HEK293 (cell line): ENCODE results near the gene TRIM72.

Source experiments
- CTCF ChIA-PET: fragments of 350-600 bp; formaldehyde crosslinking; extraction: SDS; loops from one replicate; lab custom pipeline; 2021; ENCODE audit warnings: antibody characterized with exemption; lab: Yijun Ruan, JAX
- POLR2A ChIA-PET: fragments of 300-600 bp; formaldehyde crosslinking; extraction: SDS; loops from one replicate; lab custom pipeline; 2020; ENCODE audit warnings: antibody characterized with exemption, inconsistent platforms; lab: Yijun Ruan, JAX
- H3K27ac ChIP-seq: fragments of 200-500 bp; sonication (Bioruptor generic); 2 replicates; pipeline ENCODE4 v1.5.1; 2014; ENCODE audit warnings: low read depth, low read length, control low read depth, inconsistent platforms; ENCODE audit errors: extremely low read depth
- H3K36me3 ChIP-seq, 2 experiments: fragments of 200-500 bp in 1 of 2; sonication (Bioruptor generic) in 1 of 2; 1 replicate in 1 of 2; 2 replicates in 1 of 2; pipeline ENCODE4 v1.5.1; 2014 to 2017; ENCODE audit warnings: inconsistent platforms in 2 of 2, low read length in 2 of 2; ENCODE audit not compliant: control insufficient read depth in 2 of 2, insufficient read depth in 1 of 2
- H3K4me1 ChIP-seq: fragments of 200-500 bp; sonication (Bioruptor generic); 2 replicates; pipeline ENCODE4 v1.5.1; 2014; ENCODE audit warnings: mild to moderate bottlenecking, low read length, inconsistent platforms; ENCODE audit not compliant: control insufficient read depth, insufficient read depth
- H3K4me3 ChIP-seq: 2 replicates; pipeline ENCODE4 v1.5.1; 2011; ENCODE audit warnings: low read depth, mild to moderate bottlenecking, control low read depth, low read length, moderate library complexity
- H3K9me3 ChIP-seq: fragments of 200-500 bp; sonication (Bioruptor generic); 2 replicates; pipeline ENCODE4 v1.5.1; 2014; ENCODE audit warnings: low read depth, low read length, inconsistent platforms; ENCODE audit not compliant: control insufficient read depth, insufficient read depth
- BCL11B ChIP-seq: fragments of 450-650 bp; formaldehyde crosslinking; IDR thresholded peaks from 2 replicates; pipeline ENCODE4 v1.5.1; 2016; ENCODE audit warnings: low read depth, missing biosample characterization, missing genetic modification characterization
- GLIS2 ChIP-seq: fragments of 450-650 bp; formaldehyde crosslinking; IDR thresholded peaks from 2 replicates; pipeline ENCODE4 v1.5.1; 2016; ENCODE audit warnings: missing biosample characterization, missing genetic modification characterization
- IKZF3 ChIP-seq: fragments of 450-650 bp; IDR thresholded peaks from 2 replicates; pipeline ENCODE4 v1.5.0; 2018; ENCODE audit warnings: missing biosample characterization, mild to moderate bottlenecking, missing genetic modification characterization, moderate library complexity
- PRDM1 ChIP-seq: fragments of 450-650 bp; formaldehyde crosslinking; IDR thresholded peaks from 2 replicates; pipeline ENCODE4; 2016; ENCODE audit warnings: missing biosample characterization, missing genetic modification characterization
- SP2 ChIP-seq: fragments of 450-650 bp; formaldehyde crosslinking; IDR thresholded peaks from 2 replicates; pipeline ENCODE4 v1.5.1; 2016; ENCODE audit warnings: missing biosample characterization, missing genetic modification characterization
- ZBTB11 ChIP-seq: fragments of 450-650 bp; formaldehyde crosslinking; conservative IDR thresholded peaks from 2 replicates; pipeline ENCODE4 v1.5.1; 2016; ENCODE audit warnings: low read depth, missing biosample characterization, missing genetic modification characterization
- ZBTB49 ChIP-seq: fragments of 450-650 bp; formaldehyde crosslinking; IDR thresholded peaks from 2 replicates; pipeline ENCODE4 v1.5.1; 2016; ENCODE audit warnings: missing biosample characterization, missing genetic modification characterization, low read depth
- ZNF239 ChIP-seq: fragments of 450-650 bp; formaldehyde crosslinking; IDR thresholded peaks from 2 replicates; pipeline ENCODE4 v1.5.1; 2016; ENCODE audit warnings: missing biosample characterization, missing genetic modification characterization
- ZNF311 ChIP-seq: fragments of 450-650 bp; formaldehyde crosslinking; IDR thresholded peaks from 2 replicates; pipeline ENCODE4 v1.5.1; 2017; ENCODE audit warnings: missing biosample characterization, missing genetic modification characterization, borderline replicate concordance
- ZNF600 ChIP-seq: fragments of 450-650 bp; formaldehyde crosslinking; IDR thresholded peaks from 2 replicates; pipeline ENCODE4 v1.5.1; 2016; ENCODE audit warnings: missing biosample characterization, missing genetic modification characterization
- ZNF768 ChIP-seq: fragments of 450-650 bp; formaldehyde crosslinking; IDR thresholded peaks from 2 replicates; pipeline ENCODE4 v1.5.1; 2018; ENCODE audit warnings: missing biosample characterization, mild to moderate bottlenecking, missing genetic modification characterization
- TF ChIP-seq, protein P1 (sequence below): fragments of 450-650 bp; formaldehyde crosslinking; IDR thresholded peaks from 2 replicates; pipeline ENCODE4 v1.5.1; 2017; ENCODE audit warnings: missing biosample characterization, missing genetic modification characterization
- TF ChIP-seq, protein P2 (sequence below): fragments of 450-650 bp; formaldehyde crosslinking; IDR thresholded peaks from 2 replicates; pipeline ENCODE4 v1.5.1; 2016; ENCODE audit warnings: missing biosample characterization, missing genetic modification characterization
- TF ChIP-seq, protein P3 (sequence below): fragments of 450-650 bp; formaldehyde crosslinking; IDR thresholded peaks from 2 replicates; pipeline ENCODE4 v1.5.1; 2016; ENCODE audit warnings: missing biosample characterization, missing genetic modification characterization, borderline replicate concordance
- TF ChIP-seq, protein P4 (sequence below): fragments of 450-650 bp; formaldehyde crosslinking; IDR thresholded peaks from 2 replicates; pipeline ENCODE4 v1.5.1; 2016; ENCODE audit warnings: missing biosample characterization, missing genetic modification characterization

Gene TRIM72

GRCh38 chr16:31179219-31179746 is 34.6 kb upstream of the TRIM72 start (continued):
- TF ChIP-seq ZBTB49 (tag by site-specific recombination) (no peak), IKZF3 (tag by site-specific recombination) (0 out of 2 replicates have a peak, but pooled peaks have one; percentile 74), ZNF768 (tag by site-specific recombination) (peak; percentile 83; the same call in 1 of the 2 replicates)

GRCh38 chr16:31179747-31180459 is 34.0 kb upstream of the TRIM72 start, which contains the start of gene FUS:
TSS of gene FUS (plus strand) at chr16:31180139. CDS start at chr16:31180215, 76 bp downstream.
- H3K27ac ChIP-seq, result peak within 1 kb of the TSS; percentile 91
- H3K4me3 ChIP-seq, result peak within 1 kb of the TSS; percentile 72
- ChIA-PET CTCF (interaction anchor here (0.6 kb wide), 1 partner anchor 38 kb away, joined by 3 read pairs; no protein-coding TSS in a partner anchor), POLR2A (interaction anchor here (0.5 to 4.8 kb wide), 54 partner anchors 9 to 693 kb away, joined by 3 to 107 read pairs (median 5); partner anchors contain the start of genes ARMC5, HSD3B7, KAT8 and PYCARD)
- no peaks in the 10 kb centered on the region for H3K9me3 ChIP-seq
- H3K4me1 ChIP-seq, result no peaks in the 10 kb centered on the region
- peaks cover 20 to 41% of the 10 kb centered on the region in 2 experiments for H3K36me3 ChIP-seq
- TF ChIP-seq, protein P1, sequence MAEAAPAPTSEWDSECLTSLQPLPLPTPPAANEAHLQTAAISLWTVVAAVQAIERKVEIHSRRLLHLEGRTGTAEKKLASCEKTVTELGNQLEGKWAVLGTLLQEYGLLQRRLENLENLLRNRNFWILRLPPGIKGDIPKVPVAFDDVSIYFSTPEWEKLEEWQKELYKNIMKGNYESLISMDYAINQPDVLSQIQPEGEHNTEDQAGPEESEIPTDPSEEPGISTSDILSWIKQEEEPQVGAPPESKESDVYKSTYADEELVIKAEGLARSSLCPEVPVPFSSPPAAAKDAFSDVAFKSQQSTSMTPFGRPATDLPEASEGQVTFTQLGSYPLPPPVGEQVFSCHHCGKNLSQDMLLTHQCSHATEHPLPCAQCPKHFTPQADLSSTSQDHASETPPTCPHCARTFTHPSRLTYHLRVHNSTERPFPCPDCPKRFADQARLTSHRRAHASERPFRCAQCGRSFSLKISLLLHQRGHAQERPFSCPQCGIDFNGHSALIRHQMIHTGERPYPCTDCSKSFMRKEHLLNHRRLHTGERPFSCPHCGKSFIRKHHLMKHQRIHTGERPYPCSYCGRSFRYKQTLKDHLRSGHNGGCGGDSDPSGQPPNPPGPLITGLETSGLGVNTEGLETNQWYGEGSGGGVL (tag by site-specific recombination), result 0 out of 2 replicates have a peak, but pooled peaks have one; percentile 35
- TF ChIP-seq ZBTB11, result peak; percentile 8; the same call in 1 of the 2 replicates
- TF ChIP-seq, protein P2, sequence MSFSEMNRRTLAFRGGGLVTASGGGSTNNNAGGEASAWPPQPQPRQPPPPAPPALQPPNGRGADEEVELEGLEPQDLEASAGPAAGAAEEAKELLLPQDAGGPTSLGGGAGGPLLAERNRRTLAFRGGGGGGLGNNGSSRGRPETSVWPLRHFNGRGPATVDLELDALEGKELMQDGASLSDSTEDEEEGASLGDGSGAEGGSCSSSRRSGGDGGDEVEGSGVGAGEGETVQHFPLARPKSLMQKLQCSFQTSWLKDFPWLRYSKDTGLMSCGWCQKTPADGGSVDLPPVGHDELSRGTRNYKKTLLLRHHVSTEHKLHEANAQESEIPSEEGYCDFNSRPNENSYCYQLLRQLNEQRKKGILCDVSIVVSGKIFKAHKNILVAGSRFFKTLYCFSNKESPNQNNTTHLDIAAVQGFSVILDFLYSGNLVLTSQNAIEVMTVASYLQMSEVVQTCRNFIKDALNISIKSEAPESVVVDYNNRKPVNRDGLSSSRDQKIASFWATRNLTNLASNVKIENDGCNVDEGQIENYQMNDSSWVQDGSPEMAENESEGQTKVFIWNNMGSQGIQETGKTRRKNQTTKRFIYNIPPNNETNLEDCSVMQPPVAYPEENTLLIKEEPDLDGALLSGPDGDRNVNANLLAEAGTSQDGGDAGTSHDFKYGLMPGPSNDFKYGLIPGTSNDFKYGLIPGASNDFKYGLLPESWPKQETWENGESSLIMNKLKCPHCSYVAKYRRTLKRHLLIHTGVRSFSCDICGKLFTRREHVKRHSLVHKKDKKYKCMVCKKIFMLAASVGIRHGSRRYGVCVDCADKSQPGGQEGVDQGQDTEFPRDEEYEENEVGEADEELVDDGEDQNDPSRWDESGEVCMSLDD (tag by site-specific recombination), result no peak
- no peak for TF ChIP-seq ZNF311
- TF ChIP-seq, protein P3, sequence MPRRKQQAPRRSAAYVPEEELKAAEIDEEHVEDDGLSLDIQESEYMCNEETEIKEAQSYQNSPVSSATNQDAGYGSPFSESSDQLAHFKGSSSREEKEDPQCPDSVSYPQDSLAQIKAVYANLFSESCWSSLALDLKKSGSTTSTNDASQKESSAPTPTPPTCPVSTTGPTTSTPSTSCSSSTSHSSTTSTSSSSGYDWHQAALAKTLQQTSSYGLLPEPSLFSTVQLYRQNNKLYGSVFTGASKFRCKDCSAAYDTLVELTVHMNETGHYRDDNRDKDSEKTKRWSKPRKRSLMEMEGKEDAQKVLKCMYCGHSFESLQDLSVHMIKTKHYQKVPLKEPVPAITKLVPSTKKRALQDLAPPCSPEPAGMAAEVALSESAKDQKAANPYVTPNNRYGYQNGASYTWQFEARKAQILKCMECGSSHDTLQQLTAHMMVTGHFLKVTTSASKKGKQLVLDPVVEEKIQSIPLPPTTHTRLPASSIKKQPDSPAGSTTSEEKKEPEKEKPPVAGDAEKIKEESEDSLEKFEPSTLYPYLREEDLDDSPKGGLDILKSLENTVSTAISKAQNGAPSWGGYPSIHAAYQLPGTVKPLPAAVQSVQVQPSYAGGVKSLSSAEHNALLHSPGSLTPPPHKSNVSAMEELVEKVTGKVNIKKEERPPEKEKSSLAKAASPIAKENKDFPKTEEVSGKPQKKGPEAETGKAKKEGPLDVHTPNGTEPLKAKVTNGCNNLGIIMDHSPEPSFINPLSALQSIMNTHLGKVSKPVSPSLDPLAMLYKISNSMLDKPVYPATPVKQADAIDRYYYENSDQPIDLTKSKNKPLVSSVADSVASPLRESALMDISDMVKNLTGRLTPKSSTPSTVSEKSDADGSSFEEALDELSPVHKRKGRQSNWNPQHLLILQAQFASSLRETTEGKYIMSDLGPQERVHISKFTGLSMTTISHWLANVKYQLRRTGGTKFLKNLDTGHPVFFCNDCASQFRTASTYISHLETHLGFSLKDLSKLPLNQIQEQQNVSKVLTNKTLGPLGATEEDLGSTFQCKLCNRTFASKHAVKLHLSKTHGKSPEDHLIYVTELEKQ (tag by site-specific recombination), result 0 out of 2 replicates have a peak, but pooled peaks have one; percentile 4
- TF ChIP-seq PRDM1 (tag by site-specific recombination), result no peak; the same call in 1 of the 2 replicates
- TF ChIP-seq BCL11B (tag by site-specific recombination), result no peak
- TF ChIP-seq SP2 (tag by site-specific recombination), result peak; percentile 85
- TF ChIP-seq ZNF239 (tag by site-specific recombination), result peak; percentile 63; the same call in 1 of the 2 replicates
- TF ChIP-seq ZNF600 (tag by site-specific recombination), result peak; percentile 3; the same call in 1 of the 2 replicates
- TF ChIP-seq GLIS2, result peak; percentile 89
- TF ChIP-seq, protein P4, sequence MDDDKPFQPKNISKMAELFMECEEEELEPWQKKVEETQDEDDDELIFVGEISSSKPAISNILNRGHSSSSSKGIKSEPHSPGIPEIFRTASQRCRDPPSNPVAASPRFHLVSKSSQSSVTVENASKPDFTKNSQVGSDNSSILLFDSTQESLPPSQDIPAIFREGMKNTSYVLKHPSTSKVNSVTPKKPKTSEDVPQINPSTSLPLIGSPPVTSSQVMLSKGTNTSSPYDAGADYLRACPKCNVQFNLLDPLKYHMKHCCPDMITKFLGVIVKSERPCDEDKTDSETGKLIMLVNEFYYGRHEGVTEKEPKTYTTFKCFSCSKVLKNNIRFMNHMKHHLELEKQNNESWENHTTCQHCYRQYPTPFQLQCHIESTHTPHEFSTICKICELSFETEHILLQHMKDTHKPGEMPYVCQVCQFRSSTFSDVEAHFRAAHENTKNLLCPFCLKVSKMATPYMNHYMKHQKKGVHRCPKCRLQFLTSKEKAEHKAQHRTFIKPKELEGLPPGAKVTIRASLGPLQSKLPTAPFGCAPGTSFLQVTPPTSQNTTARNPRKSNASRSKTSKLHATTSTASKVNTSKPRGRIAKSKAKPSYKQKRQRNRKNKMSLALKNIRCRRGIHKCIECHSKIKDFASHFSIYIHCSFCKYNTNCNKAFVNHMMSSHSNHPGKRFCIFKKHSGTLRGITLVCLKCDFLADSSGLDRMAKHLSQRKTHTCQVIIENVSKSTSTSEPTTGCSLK (tag by site-specific recombination), result no peak
